ENCODE data around the gene VWA8.

- TF ChIP-seq SIN3A (IDR thresholded peaks at IDR 0.05; ENCODE audit: borderline replicate concordance, low read depth, low read length) (no peak), CTCF (IDR thresholded peaks at IDR 0.05) (no peak), NFIC (IDR thresholded peaks at IDR 0.05; ENCODE audit: borderline replicate concordance) (no peak)
Measured at GRCh38 chr13:41751734-41752445, 209.0 kb downstream of the VWA8 start.
